Transverse colon (tissue), 4 donors: ENCODE results near the gene DPP7. TPM values are rescaled to one million over a fixed set of nuclear protein-coding genes. Genes with fewer than 3 reads are reported as not detected.

Source experiments
- DNase-seq: peaks from one replicate; pipeline ENCODE4 v3.0.0-alpha.2; 2019
- H3K27ac ChIP-seq, 4 donors: fragments of 200-600 bp; sonication (generic); 2 replicates each; pipeline ENCODE4 v1.5.1; 2016 to 2018; ENCODE audit warnings: inconsistent platforms in 4 of 4
- H3K27me3 ChIP-seq: fragments of 200-600 bp; sonication (generic); 2 replicates; pipeline ENCODE4 v1.5.1; 2017; ENCODE audit warnings: inconsistent platforms
- H3K36me3 ChIP-seq, 4 donors: fragments of 200-600 bp; sonication (generic); 2 replicates each; pipeline ENCODE4 v1.5.1; 2017 to 2019; ENCODE audit warnings: inconsistent platforms in 4 of 4
- H3K4me1 ChIP-seq, 4 donors: fragments of 200-600 bp; sonication (generic); 2 replicates each; pipeline ENCODE4 v1.5.1; 2017 to 2020; ENCODE audit warnings: inconsistent platforms in 4 of 4
- H3K4me3 ChIP-seq, 4 donors: fragments of 200-600 bp; sonication (generic); 1 replicate in 1 of 4; 2 replicates in 3 of 4; pipeline versions ENCODE4 v1.5.1 to v1.6.1; 2017 to 2019; ENCODE audit warnings: inconsistent platforms in 4 of 4
- H3K9me3 ChIP-seq, 2 donors: fragments of 200-600 bp; sonication (generic); 2 replicates each; pipeline ENCODE4 v1.5.1; 2017 to 2019; ENCODE audit warnings: inconsistent platforms in 2 of 2
- EP300 ChIP-seq: sonication (generic); formaldehyde crosslinking; IDR thresholded peaks from one replicate; pipeline ENCODE4 v1.6.1; 2017; ENCODE audit warnings: antibody characterized with exemption, low read depth
- POLR2A ChIP-seq: fragments of 450-650 bp; IDR thresholded peaks from one replicate; pipeline ENCODE4 v1.6.1; 2016; ENCODE audit warnings: antibody characterized with exemption, mild to moderate bottlenecking, moderate library complexity
- POLR2AphosphoS5 ChIP-seq, 3 donors: sonication (generic); formaldehyde crosslinking; IDR thresholded peaks; one replicate each; pipeline ENCODE4 v1.6.1; 2016; ENCODE audit warnings: antibody characterized with exemption in 3 of 3
- WGBS, 2 donors: methylation state at CpG; one replicate each; pipeline ENCODE4 v1.1.5; 2018; ENCODE audit warnings: low coverage in 1 of 2; 5-methylcytosine and 5-hydroxymethylcytosine counted together
- in situ Hi-C, 4 donors: fragments of 200-750 bp; cut with MboI; loops; one replicate each; pipeline versions ENCODE4 v1.15.0 to v1.15.1; 2017; ENCODE audit warnings: low sequenced_read_pairs in 3 of 4, low pct_ligation_motif_present in 1 of 4, low pct_unique_long_range_greater_than_20kb in 1 of 4
- intact Hi-C: fragments of 100-400 bp; cut with DNase I; formaldehyde crosslinking; loops from one replicate; pipeline ENCODE4 v1.15.1; 2023; ENCODE audit warnings: low total_unique reads
- total RNA-seq, 4 donors: library from RNA; depleted of rRNA; stranded (reverse); fragments of >200 nt; gene quantifications; one replicate each; pipeline ENCODE4 v1.1.0, GENCODE V29; 2016
- TF ChIP-seq, protein P1 (sequence below), 5 experiments: fragments of 200-600 bp in 3 of 5; fragments of 450-650 bp in 2 of 5; sonication (generic) in 3 of 5; IDR thresholded peaks; 1 replicate in 2 of 5; 2 replicates in 3 of 5; pipeline ENCODE4 v1.5.1; 2016 to 2017; ENCODE audit warnings: antibody characterized with exemption in 5 of 5, inconsistent platforms in 3 of 5, mild to moderate bottlenecking in 2 of 5, moderate library complexity in 1 of 5

Gene DPP7
- total RNA-seq, 4 donors from 2014 or later = 54.2 to 141 (median 103) TPM

DNA sequence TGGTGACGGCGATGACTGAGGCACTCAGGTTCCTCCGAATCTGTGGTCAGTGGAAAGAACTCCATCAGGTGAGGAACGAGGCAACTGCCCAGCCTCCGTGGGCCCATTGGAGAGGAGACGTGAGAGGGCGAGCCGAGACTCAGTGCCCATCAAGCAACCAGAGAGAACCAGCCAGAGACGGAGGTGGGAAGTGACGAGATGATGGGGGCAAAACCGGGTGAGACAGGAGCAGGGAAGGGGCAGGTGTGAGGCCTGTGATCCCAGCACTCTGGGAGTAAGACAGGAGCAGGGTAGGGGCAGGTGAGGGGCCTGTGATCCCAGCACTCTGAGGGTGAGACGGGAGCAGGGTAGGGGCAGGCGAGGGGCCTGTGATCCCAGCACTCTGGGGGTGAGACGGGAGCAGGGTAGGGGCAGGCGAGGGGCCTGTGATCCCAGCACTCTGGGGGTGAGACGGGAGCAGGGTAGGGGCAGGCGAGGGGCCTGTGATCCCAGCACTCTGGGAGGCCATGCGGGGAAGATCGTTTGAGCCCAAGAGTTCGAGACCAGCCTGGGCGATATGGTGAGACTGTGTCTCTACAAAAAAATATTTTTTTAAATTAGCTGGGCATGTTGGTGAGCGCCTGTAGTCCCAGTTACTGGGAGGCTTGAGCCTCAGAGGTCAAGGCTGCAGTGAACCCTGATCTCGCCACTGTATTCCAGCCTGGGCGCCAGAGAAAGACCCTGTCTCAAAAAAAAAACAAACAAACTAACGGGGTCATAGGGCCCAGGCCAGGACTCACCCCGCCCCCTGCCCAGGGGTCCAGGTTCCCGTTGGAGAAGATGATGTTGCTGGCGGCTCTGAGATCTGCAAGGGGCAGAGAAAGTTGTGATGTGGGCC, 3.4 kb downstream of the DPP7 start:
- no peaks in the 10 kb centered on the region for H3K9me3 ChIP-seq
- in situ Hi-C loops (loop anchor here in 1 of 4 donors (25.0 kb wide), 1 partner anchor 101 kb away; the partner anchor contains the start of genes NDOR1, RNF208, TMEM203 and TPRN), intact Hi-C loops (no loop called here)
- no peak overlapping the region for H3K4me3 ChIP-seq
- H3K36me3 ChIP-seq = no peaks in the 10 kb centered on the region
- H3K4me1 ChIP-seq = peaks cover 0 to 18% (median 11%) of the 10 kb centered on the region in 4 donors
- H3K27ac ChIP-seq = no peak overlapping the region
- H3K27me3 ChIP-seq = peaks cover 14% of the 10 kb centered on the region
- TF ChIP-seq EP300 (no peak), POLR2A (no peak), POLR2AphosphoS5 (IDR thresholded peaks at IDR 0.05) (no peak)
- TF ChIP-seq, protein P1, sequence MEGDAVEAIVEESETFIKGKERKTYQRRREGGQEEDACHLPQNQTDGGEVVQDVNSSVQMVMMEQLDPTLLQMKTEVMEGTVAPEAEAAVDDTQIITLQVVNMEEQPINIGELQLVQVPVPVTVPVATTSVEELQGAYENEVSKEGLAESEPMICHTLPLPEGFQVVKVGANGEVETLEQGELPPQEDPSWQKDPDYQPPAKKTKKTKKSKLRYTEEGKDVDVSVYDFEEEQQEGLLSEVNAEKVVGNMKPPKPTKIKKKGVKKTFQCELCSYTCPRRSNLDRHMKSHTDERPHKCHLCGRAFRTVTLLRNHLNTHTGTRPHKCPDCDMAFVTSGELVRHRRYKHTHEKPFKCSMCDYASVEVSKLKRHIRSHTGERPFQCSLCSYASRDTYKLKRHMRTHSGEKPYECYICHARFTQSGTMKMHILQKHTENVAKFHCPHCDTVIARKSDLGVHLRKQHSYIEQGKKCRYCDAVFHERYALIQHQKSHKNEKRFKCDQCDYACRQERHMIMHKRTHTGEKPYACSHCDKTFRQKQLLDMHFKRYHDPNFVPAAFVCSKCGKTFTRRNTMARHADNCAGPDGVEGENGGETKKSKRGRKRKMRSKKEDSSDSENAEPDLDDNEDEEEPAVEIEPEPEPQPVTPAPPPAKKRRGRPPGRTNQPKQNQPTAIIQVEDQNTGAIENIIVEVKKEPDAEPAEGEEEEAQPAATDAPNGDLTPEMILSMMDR (IDR thresholded peaks at IDR 0.05) = no peak
- 88 to 93% methylated on average over 10 to 28 of the region's 28 CpGs for WGBS, 2 donors
- DNase-seq = no peak

DNA sequence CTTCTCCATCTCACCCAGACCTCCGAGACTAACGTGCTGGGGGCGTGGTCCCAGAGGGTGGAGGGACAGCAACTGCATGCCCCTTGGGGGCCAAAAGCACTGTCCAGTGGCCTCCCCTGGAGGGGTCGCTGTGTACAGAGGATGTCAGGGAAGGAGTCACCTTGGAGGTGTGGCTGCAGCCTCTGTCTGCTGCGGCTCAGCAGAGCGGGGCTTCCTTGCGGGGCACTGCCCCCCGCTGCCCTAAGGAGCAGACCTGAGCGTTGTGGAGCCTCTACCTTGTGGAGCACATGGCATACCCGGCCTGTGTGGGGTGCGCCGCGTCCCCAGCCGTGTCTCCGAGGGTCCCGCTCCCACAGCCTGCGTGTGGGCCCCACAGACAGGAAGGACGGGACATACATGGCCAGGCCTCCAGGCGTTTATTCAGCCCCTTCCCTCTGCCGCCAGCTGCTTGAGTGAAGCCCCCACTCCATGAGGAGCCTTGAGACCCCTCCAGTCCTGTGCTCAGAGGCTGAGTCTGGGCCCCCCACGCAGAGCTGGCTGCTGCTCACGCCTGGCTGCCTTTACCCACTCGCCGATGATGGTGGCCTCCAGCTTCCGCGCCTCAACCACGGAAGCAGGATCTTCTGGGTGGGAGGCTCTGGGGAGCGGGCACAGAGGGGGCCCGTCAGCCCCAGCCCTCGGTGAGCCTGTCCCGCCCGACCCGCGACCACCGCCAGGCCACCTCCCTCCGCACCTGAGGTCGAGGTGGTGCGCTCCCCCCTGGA, 4.2 kb downstream of the DPP7 start:
- Histone ChIP-seq H3K27me3 (peaks cover 6% of the 10 kb centered on the region), H3K4me3 (no peak overlapping the region), H3K27ac (no peak overlapping the region), H3K9me3 (no peaks in the 10 kb centered on the region), H3K4me1 (peaks cover 0 to 18% (median 11%) of the 10 kb centered on the region in 4 donors), H3K36me3 (peaks cover 0 to 3% (median 0%) of the 10 kb centered on the region in 4 donors)
- DNase-seq = no peak
- TF ChIP-seq POLR2A = no peak
- no peak for TF ChIP-seq EP300
- TF ChIP-seq, protein P1 (IDR thresholded peaks at IDR 0.05) = no peak
- no peak for TF ChIP-seq POLR2AphosphoS5 (IDR thresholded peaks at IDR 0.05)
- 92% methylated on average over 28 of the region's 38 CpGs; no CpG with 5 or more reads in 1 of the 2 donors for WGBS, 2 donors
- in situ Hi-C loops = loop anchor here in 1 of 4 donors (25.0 kb wide), 1 partner anchor 102 kb away; the partner anchor contains the start of genes NDOR1, RNF208, TMEM203 and TPRN
- intact Hi-C loops = no loop called here

DNA sequence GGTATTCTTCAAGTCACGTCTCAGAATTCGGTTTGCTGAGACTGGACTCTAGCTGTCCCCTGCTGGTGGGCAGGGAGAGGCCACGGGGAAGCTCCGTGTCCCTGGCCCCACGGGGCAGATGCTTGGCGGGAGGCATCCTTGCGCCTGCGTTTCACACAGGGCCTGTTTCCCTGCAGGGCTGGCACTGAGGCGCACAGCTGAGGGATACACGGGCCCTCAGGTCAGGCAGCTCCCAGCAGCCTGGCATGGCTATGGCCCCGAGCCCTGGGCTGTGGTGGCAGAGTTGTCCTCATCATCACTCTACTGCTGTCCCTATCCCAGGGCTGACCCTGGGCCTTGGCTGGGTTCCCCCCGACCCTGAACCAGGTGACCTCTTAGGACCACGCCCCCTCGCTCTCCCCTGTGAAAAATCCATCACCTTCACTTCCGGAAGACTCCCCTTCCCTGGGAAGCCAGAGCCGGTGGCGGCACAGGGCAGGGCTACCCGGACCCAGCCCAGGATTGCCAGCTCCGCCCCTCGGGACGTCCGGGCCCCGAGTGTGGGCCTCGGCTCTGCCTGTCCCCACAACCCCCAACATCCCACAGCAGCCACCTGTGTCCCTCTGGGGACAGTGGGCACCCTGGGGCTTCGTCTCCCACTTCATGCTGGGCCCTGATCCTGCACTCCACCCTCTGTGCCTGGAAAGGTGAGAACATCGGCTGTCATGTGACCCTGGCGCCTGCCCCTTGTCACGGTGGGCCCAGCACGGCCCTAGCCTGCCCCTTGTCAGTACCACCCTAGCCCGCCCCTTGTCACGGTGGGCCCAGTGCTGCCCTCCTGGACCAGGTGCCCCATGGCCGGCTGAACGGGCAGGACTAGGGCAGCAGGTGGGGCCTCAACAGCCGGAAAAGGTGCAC, 5.0 kb downstream of the DPP7 start:
- DNase-seq = no peak
- H3K4me3 ChIP-seq = no peak overlapping the region
- TF ChIP-seq EP300 = no peak
- 86% methylated on average over 31 of the region's 34 CpGs; no CpG with 5 or more reads in 1 of the 2 donors for WGBS, 2 donors
- no peaks in the 10 kb centered on the region for H3K9me3 ChIP-seq
- H3K27me3 ChIP-seq = no peaks in the 10 kb centered on the region
- no peak overlapping the region for H3K27ac ChIP-seq
- peaks cover 0 to 9% (median 4%) of the 10 kb centered on the region in 4 donors for H3K4me1 ChIP-seq
- in situ Hi-C loops = loop anchor here in 1 of 4 donors (25.0 kb wide), 1 partner anchor 103 kb away; the partner anchor contains the start of genes NDOR1, RNF208, TMEM203 and TPRN
- intact Hi-C loops = no loop called here
- peaks cover 0 to 5% (median 0%) of the 10 kb centered on the region in 4 donors for H3K36me3 ChIP-seq

DNA sequence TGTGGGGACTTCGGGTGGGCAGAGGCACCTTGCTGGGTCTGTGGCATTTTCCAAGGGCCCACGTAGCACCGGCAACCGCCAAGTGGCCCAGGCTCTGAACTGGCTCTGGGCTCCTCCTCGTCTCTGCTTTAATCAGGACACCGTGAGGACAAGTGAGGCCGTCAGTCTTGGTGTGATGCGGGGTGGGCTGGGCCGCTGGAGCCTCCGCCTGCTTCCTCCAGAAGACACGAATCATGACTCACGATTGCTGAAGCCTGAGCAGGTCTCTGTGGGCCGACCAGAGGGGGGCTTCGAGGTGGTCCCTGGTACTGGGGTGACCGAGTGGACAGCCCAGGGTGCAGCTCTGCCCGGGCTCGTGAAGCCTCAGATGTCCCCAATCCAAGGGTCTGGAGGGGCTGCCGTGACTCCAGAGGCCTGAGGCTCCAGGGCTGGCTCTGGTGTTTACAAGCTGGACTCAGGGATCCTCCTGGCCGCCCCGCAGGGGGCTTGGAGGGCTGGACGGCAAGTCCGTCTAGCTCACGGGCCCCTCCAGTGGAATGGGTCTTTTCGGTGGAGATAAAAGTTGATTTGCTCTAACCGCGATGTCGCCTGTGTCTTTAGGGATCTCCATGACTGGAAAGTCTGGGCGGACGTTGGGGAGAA, 5.8 kb downstream of the DPP7 start:
- Histone ChIP-seq H3K36me3 (peaks cover 0 to 9% (median 0%) of the 10 kb centered on the region in 4 donors), H3K27ac (no peak overlapping the region), H3K4me1 (peaks cover 0 to 5% (median 3%) of the 10 kb centered on the region in 4 donors), H3K27me3 (no peaks in the 10 kb centered on the region), H3K9me3 (no peaks in the 10 kb centered on the region), H3K4me3 (no peak overlapping the region)
- TF ChIP-seq, protein P1 (IDR thresholded peaks at IDR 0.05) = no peak
- no peak for TF ChIP-seq EP300
- TF ChIP-seq POLR2A = no peak
- TF ChIP-seq POLR2AphosphoS5 (IDR thresholded peaks at IDR 0.05) = no peak
- in situ Hi-C loops = loop anchor here in 1 of 4 donors (25.0 kb wide), 1 partner anchor 104 kb away; the partner anchor contains the start of genes NDOR1, RNF208, TMEM203 and TPRN
- DNase-seq = no peak
- intact Hi-C loops = no loop called here
- WGBS, 2 donors = 91% methylated on average over 29 of the region's 29 CpGs; no CpG with 5 or more reads in 1 of the 2 donors
